ENCODE measurements around the gene CCDC198.

DNA sequence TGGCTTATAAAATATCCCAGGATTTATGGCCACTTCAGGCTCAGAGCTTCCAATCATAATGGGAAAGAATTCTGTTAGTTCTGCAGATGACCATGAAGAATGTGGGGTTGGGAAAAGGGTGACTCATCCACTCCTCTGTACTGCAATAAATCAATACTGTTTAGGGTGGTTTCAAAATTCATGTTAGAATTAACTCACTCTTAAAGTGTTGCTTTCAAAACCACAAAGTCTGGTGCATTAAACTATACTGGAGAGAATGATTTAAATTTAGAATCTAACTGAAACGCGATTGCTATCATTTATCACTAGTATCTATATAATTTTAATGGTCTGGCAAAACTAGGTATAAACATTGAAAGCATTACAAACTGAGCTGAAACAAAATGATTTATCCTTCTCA, 798 bp downstream of the CCDC198 start:
- no peak for TF ChIP-seq CTCF (conservative IDR thresholded peaks at IDR 0.05; ENCODE audit: low read depth, low read length)
- TF ChIP-seq EZH2 (IDR thresholded peaks at IDR 0.05; ENCODE audit: low read length, unreplicated experiment) = no peak

Data from PC-3 (cell line).